Activated gamma-delta T cell (primary cell): ENCODE results near the gene PIEZO2.
"Not testable (repeated sequence)": the region's sequence is repeated elsewhere in the genome, so short reads cannot be mapped to it uniquely, and the experiment has no call there.

Experiments used
- DNase-seq: peaks from one replicate; lab custom pipeline; 2025; lab: John Stamatoyannopoulos, UW

Gene PIEZO2

GRCh38 chr18:10973567-10974203, 175.7 kb downstream of the PIEZO2 start:
- no peak for DNase-seq

- DNase-seq, result no peak
These were observed 177.7 kb downstream of the PIEZO2 start for GRCh38 chr18:10971717-10972116.

- DNase-seq, result no peak
These were observed 184.2 kb downstream of the PIEZO2 start for GRCh38 chr18:10965119-10965518.

- no peak for DNase-seq
These were observed 195.7 kb downstream of the PIEZO2 start for GRCh38 chr18:10953672-10954071.

- DNase-seq, result no peak
These were observed 197.5 kb downstream of the PIEZO2 start for GRCh38 chr18:10951631-10952544.

GRCh38 chr18:10950876-10951630, 198.3 kb downstream of the PIEZO2 start:
- DNase-seq, result no peak

GRCh38 chr18:10950080-10950875, 199.1 kb downstream of the PIEZO2 start:
- no peak for DNase-seq

GRCh38 chr18:10949655-10950054, 199.7 kb downstream of the PIEZO2 start:
- no peak for DNase-seq

- no peak for DNase-seq
These were observed 200.9 kb downstream of the PIEZO2 start for GRCh38 chr18:10948421-10948820.

- DNase-seq, result no peak
These were observed 203.3 kb downstream of the PIEZO2 start for GRCh38 chr18:10946058-10946457.

- DNase-seq, result no peak
These were observed 206.4 kb downstream of the PIEZO2 start for GRCh38 chr18:10942998-10943397.

- no peak for DNase-seq
These were observed 209.5 kb downstream of the PIEZO2 start for GRCh38 chr18:10939822-10940221.

GRCh38 chr18:10937743-10938640, 211.4 kb downstream of the PIEZO2 start:
- DNase-seq, result no peak

- no peak for DNase-seq
These were observed 213.0 kb downstream of the PIEZO2 start for GRCh38 chr18:10936176-10937053.

GRCh38 chr18:10935588-10935987, 213.8 kb downstream of the PIEZO2 start:
- DNase-seq, result no peak

- not testable (repeated sequence) for DNase-seq
These were observed 215.7 kb downstream of the PIEZO2 start for GRCh38 chr18:10933648-10934047.

- DNase-seq, result no peak
These were observed 219.3 kb downstream of the PIEZO2 start for GRCh38 chr18:10930076-10930475.

- DNase-seq, result no peak
These were observed 220.5 kb downstream of the PIEZO2 start for GRCh38 chr18:10928772-10929373.
